LHCN-M2 (cell line): ENCODE measurements around the gene TMEM179B. TPM values are rescaled to one million over a fixed set of nuclear protein-coding genes. Genes with fewer than 3 reads are reported as not detected.
"Not testable (repeated sequence)": the region's sequence is repeated elsewhere in the genome, so short reads cannot be mapped to it uniquely, and the experiment has no call there.

Experiments used
- DNase-seq: peaks from one replicate; pipeline ENCODE4 v3.0.0-alpha.2; 2012; ENCODE audit warnings: low read depth
- total RNA-seq: library from RNA; depleted of rRNA; stranded (reverse); fragments of >200 nt; gene quantifications from 2 replicates; pipeline ENCODE4 v1.2.3, GENCODE V29; 2014

The TMEM179B gene
- total RNA-seq, 1 experiment from 2014 or later, result 53.6 TPM

GRCh38 chr11:62789576-62789975 is 2.4 kb downstream of the TMEM179B start:
- DNase-seq, result no peak

- DNase-seq, result peak; percentile 76
Measured at GRCh38 chr11:62791501-62792201, 4.4 kb downstream of the TMEM179B start, which contains the start of gene TMEM223. Gene TMEM223, minus strand, starts transcription at chr11:62792006. Its CDS starts 12 bp downstream, at chr11:62791994.

GRCh38 chr11:62792202-62792575 is 5.0 kb downstream of the TMEM179B start:
- DNase-seq, result no peak

- no peak for DNase-seq
Measured at GRCh38 chr11:62794201-62794775, 7.1 kb downstream of the TMEM179B start.

- DNase-seq, result no peak
Measured at GRCh38 chr11:62796281-62796680, 9.1 kb downstream of the TMEM179B start.

GRCh38 chr11:62799486-62799885 is 12.3 kb downstream of the TMEM179B start:
- no peak for DNase-seq

- no peak for DNase-seq
Measured at GRCh38 chr11:62801071-62801470, 13.9 kb downstream of the TMEM179B start.

- peak; percentile 21 for DNase-seq
Measured at GRCh38 chr11:62804310-62805075, 17.3 kb downstream of the TMEM179B start.

- DNase-seq, result peak; percentile 91
Measured at GRCh38 chr11:62805076-62805892, 18.1 kb downstream of the TMEM179B start, which contains the start of gene NXF1. Gene NXF1, minus strand, starts transcription at chr11:62805440. Its CDS starts 84 bp downstream, at chr11:62805356.

- DNase-seq, result peak; percentile 32
Measured at GRCh38 chr11:62805961-62806441, 18.8 kb downstream of the TMEM179B start.

GRCh38 chr11:62806611-62807121 is 19.5 kb downstream of the TMEM179B start:
- DNase-seq, result peak; percentile 43

- DNase-seq, result no peak
Measured at GRCh38 chr11:62810748-62811147, 23.5 kb downstream of the TMEM179B start.

- no peak for DNase-seq
Measured at GRCh38 chr11:62811659-62812058, 24.5 kb downstream of the TMEM179B start.

- no peak for DNase-seq
Measured at GRCh38 chr11:62816557-62816956, 29.4 kb downstream of the TMEM179B start.

GRCh38 chr11:62817129-62817528 is 29.9 kb downstream of the TMEM179B start:
- DNase-seq, result no peak

GRCh38 chr11:62823677-62824076 is 36.5 kb downstream of the TMEM179B start:
- DNase-seq, result peak; percentile 73

- DNase-seq, result not testable (repeated sequence)
Measured at GRCh38 chr11:62828130-62828529, 40.9 kb downstream of the TMEM179B start.

- DNase-seq, result no peak
Measured at GRCh38 chr11:62830904-62831519, 43.8 kb downstream of the TMEM179B start.

GRCh38 chr11:62831520-62832335 is 44.5 kb downstream of the TMEM179B start, which contains the start of gene STX5:
Gene STX5, minus strand, starts transcription at chr11:62832051. Its CDS starts 808 bp downstream, at chr11:62831243.
- peak; percentile 97 for DNase-seq
